CD4-positive, alpha-beta T cell treated with Interleukin-10 for 1 hour (primary cell): ENCODE results near the gene RAC2.
A peak's percentile ranks its signal among the peaks of the same experiment; 100 is the strongest.

ENCODE experiments used
- DNase-seq: peaks from one replicate; pipeline ENCODE4 v3.0.0-alpha.2; 2020

Gene RAC2

DNA sequence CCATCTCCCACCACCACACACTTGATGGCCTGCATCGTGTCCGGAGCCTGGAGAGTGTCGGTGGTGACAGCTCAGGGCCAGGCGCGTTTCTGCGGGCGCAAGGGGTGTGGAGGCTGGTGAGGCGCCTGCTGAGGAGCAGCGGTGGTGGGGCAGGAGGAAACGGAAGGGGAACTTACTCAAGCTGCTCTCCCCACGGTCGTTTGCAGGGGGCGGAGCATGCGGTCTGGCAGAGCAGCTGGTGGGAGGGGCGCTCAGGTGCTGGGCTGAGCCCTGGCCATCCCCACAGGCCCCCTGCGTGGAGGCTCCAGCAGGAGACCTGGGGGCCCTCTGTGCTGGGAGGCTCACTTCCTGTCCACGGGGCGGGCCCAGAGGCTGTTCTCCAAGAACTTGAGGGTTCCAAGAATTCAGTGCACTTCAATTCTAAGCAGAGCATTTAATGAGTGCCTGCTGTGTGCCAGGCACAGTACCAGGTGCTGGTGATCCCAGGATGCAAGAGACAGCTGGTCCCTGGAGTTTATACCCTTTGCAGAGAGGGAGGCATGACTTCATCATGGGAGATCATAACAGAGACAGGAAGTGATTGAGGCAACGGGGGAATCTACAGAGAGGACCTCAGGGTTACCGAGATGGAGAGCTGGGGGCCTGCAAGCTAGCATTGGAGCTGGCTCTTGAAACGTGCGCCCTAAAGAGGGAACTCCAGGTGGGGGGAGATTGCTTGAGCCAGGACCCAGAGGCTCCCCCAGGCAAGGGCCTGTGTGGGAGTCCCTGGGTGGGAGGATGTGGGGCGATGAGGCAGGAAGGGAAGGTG, at the start of gene RAC2:
TSS of gene RAC2 (minus strand) at position 156 of the 808 bp plus-strand sequence. CDS start at position 35, 121 bp downstream.
- peak; percentile 90 for DNase-seq

DNA sequence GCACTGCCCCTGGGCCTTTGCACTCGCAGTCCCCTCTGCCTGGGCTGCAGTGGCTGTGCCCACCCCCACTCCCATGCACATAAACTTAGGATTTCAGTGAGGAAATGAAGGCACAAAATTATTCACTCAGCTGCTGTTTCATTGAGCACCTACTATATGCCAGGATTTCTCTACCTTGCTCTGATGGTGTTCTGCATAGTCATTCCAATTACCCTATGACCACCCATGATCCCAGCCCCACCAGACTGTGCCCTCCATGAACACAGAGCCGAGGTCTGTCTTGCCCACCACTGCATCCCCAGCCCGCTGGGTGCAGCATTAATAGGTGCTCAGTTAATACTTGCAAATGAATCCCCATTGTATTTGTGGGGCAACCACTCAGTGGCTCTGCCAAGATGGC, 49.1 kb upstream of the RAC2 start:
- no peak for DNase-seq

DNA sequence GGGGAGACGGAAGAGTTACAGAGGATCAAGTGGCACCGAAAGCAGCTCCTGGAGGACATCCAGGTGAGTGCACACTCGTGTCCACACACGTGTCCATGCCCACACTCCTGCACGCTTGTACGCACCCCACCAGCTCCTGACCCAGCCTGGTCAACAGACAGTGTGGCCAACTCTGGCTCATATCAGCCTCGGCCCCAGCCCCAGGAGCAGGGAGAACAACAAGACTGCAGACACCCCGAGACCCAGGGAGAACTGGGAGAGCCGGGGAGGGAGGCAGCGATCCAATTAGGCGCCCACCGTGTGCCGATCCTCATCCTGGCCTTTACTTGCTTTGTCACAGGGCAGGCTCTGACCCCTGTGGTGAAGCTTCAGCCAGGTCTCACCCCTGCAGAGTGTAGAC, 48.6 kb upstream of the RAC2 start:
- DNase-seq: no peak

DNA sequence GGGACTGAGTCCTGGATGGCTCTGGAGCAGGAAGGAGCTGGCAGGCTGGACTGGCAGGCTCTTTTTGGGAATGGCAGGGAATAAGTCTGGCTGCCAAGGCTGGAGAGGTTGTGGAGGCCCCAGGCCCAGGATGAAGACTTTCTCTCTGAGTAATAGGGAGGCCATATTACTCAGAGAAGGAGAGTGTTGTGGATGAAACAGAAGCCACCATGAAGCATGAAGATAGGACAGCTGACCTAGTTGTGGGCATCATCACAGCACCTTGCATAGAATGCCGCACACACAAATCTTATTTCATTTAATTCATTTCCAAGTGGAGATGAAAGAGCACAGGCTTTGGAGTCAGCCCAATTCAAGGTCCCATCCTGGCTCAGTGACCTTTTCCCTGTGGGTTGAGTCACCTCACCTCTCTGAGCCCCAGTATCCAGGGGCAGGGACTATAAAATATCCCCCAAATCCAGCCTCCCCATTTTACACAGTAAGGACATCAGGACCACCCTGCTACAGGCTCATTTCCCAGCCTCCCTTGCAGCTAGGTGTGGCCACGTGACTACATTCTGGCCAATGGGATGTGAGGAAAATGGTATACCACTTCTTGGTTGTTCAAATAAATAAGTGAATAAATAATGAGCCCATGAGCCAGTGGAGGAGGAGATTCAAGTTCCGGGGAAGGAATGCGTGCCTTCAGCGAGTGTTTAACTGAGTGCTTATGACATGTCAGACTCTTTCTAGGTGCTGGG, 47.7 kb upstream of the RAC2 start:
- DNase-seq: no peak

DNA sequence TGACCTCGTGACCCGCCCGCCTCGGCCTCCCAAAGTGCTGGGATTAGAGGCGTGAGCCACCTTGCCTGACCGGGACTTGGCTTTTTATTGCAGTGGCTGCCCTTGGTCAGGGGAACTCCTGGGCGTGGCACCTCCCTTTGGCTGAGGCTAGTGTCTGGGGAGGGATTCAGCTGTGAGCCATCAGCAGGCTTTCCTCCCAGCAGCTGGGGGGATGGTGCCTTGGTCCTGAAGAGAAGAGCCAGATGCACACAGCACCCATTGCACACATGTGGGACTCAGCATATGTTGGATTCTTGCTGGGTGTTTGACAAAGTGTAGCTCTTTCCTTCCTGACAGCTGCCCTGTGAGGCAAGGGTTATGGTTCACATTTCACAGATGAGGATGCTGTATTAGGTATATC, 46.7 kb upstream of the RAC2 start:
- no peak for DNase-seq

DNA sequence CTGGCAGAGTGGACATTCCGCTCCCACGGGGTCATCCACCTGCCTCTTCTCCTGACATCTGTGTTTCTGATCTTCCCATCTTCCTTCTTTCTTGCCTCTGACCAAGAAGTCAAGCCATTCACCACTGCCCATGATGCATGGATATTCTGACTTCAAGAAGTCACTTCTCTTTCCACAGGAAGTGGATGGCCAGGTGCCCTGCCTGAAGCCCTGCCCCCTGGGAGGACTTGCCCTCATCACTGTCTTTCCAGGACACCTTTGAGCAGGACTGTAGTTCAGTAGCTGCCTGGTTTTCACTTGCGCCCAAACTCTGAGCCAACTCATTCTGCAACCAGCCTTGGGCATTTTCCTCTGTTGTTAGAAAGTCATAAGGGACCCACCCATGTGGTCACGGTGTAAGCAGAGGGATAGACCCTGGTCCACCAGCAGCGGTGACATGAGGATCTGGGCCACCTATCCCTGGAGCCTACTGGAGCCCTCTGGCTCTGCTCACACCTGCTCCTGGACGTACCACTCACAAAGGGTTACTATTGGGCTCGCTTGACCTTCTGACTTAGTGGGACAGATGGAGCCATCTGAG, 45.2 kb upstream of the RAC2 start:
- no peak for DNase-seq

DNA sequence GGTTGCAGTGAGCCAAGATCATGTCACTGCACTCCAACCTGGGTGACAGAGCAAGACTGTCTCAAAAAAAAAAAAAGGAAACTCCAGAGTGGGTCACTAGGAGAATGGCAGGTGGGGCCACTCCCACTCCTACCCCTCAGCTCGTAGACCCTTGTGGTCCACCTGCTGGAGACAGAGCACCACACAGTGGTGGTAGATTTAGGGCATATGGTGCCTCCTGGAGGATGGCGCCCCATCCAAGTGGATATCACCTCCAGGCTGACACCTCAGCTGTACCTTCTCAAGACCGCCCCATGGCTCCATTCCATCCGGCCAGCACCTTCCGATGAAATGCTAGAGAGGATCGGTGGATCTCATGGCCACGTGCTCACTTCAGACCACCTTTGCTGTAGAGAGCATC, 44.5 kb upstream of the RAC2 start:
- no peak for DNase-seq

DNA sequence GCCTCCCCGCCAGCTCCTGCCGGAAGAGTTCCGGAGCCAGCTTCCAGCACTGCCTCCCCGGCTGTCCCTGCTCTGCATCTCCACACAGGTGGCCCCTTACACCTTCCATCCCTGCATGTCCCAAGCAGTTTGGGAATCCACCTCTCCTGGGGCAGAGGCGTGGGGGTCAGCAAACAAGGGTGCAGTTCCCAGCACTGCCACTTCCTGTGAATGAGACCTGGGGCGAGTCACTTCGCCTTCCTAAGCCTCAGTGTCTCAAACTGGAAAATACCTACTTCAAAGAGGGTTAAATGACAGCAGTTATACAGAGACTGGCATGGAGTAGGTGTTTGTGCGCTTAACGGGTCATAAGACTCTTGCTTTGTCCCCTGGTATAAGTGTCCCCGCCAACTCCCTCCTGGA, 43.5 kb upstream of the RAC2 start:
- no peak for DNase-seq

DNA sequence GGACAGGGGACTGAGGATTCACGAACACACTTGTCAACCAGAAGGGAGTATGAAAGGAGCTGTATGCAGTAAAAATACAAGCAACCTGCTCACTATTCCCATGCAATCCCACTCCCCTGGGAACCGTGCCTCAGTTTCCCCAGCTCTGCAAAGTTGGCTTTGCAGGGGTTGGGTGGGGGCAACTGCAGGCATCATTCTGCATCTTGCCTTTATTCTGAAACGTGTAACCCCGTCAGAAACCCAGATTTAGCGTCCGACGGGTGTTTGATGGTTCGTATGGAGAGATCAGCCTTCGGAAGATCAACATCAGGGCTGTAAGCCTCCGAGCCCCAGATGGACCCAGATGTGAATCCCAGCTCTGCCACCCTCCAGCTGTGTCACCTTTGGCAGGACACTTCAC, 41.9 kb upstream of the RAC2 start:
- DNase-seq: no peak

DNA sequence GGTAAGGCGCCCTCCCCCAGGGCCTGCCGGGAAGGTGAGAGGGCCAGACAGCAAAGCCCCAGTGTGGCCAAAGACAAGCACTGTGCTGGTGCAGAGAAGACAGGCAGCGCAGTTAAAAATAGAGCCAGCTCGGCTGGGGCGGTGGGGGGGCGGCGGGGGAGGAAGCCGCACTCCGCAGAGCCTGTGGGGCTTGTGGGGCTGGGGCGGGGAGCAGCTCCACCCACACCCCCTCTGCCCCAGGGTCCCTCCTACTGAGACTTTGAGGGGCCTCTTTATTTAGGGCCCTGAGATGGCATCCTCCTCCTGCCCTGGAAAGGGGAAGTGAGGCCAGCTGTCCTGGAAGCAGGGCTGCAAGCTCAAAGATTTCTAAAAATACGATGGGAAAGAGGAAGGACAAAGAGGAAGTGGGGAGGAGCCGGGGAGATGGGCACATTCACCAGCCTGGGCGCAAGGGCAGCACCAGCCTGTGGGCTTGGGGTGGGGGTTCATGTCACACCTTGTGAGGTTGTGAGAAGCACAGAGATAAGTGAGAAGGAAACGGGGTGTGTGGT, 40.8 kb upstream of the RAC2 start:
- peak; percentile 67 for DNase-seq

DNA sequence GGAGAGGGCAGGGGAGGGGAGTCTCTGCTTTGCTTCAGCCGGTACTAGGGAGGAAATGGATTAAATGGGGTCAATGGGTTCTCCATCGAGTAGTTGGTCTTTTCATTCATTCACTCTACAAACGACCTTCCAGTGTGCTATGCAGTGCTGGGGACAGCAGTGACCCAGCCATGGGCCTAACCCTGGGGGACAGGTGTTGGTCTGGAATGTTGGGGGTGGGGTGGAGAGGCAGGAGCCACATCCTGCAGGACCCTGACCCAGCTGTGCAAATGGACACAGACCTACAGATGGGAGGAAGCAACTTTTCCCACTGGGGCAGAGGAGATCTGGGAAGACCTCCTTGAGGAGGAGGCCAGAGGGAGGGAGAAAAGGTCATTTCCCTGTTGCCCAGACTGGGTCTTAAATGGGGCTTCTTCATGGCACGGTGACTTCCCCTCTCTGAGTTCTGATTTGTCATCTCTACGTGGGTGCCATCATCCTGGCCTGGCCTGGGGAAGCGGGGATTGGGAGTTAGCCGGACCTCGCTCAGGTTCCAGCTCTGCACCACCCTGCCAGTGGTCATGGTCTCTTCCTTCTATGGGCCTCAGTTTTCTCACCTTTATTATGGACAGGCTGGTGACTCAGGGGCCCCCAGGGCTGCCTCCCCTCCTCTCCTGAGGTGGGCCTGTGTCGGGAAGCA, 40.2 kb upstream of the RAC2 start:
- peak; percentile 18 for DNase-seq

DNA sequence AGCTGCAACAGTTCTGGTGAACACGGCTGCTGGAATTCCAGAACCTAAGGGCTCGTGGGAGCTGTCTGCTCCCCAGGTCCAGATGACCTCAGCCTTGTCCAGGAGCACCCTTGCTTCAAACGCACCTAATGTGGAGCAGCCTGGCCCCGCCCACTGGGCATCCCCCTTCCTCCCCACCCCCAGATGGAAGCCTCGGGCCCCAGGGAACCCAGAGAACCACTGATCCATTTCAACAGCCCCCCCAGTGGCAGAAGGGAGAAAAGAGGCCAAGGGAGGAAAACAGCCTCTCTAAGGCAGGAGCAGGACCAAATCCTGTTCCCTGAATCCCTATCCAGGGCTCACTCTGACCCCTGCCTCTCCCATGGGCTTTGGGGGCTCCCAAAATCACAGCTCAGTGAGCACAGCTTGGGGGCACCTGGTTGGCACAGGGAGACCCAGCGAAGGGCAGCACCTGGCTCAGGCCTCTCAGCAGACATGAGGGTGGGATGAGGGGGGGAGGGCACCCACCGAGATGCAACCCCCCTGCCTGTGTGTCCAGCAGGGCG, 39.4 kb upstream of the RAC2 start:
- DNase-seq: peak; percentile 65

DNA sequence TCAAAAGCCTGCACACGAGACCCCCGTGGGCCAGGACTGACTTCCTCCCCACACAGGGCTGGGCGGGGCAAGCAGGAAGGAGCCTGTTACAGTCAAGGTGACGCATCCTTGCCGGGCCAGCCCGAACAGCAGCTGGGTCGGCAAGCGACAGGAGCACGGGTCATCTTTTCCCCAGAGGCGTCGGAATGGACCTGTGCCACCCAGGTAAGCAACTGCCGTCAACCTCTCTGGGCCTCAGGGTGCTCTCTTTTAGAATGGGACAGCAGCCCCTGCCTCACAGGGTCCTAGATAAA, 38.3 kb upstream of the RAC2 start, which contains the start of gene CYTH4:
TSS of gene CYTH4 (plus strand) at position 124 of the 293 bp plus-strand sequence. CDS start at position 186, 62 bp downstream.
- peak; percentile 77 for DNase-seq

DNA sequence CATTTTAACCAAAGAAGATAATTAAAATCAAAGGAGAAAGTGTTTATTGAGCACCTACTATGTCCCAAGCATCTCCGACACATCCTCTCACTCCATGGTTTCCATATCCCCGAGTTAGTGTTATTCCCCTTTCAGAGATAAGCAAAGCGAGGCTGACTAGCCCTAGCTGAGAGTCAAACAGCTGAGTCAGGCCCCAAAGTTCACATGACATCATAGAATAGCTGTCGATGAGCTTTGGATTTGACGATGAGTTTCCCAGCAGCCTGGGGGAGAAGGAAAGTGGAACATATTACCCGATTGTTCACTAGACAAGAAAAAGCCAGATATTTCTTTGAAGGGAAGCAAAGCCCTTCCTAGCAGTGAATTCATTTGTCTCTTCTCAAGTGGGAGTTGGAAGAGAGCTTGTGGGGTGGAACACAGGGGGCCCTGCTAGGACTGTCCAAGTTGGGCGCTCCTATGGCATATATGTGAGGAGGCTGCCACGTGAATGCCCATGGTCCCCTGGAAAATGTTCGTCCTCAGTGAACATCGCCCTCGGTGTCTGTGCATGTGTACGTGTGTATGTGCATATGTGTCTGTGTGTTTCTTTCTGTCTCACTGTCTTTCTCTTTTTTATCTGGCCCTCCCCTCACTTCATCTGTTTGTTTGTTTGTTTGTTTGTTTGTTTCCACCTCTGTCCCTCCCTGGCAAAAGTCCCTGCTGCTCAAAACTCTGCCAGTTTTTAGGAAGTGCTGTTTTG, 37.7 kb upstream of the RAC2 start:
- no peak for DNase-seq

DNA sequence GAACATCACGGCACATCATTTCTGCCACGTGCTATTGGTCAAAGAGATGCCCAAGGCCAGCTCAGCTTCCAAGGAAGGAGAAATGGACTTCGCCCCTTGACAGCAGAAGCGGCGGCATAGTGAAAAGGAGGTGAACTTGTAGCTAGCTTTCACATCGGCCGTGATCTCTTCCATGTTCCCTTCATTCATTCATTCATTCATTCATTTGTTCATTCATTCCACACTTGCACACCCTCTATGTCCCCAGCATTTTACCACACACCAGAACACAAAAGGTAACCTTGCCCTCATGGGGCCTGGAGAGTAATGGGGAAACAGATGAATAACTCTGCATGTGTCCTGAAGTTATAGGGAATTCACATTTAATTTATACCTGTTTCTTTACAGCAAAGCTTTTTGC, 37.1 kb upstream of the RAC2 start:
- DNase-seq: no peak

DNA sequence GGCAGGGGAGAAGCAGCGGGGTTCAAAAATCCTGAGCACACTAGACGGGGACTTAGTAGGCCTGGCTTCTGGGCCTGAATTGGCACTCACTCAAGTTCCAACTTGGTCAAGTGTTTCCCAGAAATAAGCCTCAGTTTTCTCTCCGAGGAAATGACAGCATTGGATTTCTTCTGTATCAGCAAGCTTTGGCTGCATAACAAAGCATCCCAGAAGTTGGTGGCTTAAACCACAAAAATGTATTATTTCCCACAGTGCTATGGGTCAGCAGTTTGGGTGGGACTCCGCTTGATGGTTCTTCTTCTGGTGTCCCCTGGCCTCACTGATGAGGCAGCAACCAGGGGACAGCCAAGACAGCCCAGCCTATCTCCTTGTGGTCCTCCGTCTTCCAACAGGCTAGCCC, 36.6 kb upstream of the RAC2 start:
- DNase-seq: no peak

DNA sequence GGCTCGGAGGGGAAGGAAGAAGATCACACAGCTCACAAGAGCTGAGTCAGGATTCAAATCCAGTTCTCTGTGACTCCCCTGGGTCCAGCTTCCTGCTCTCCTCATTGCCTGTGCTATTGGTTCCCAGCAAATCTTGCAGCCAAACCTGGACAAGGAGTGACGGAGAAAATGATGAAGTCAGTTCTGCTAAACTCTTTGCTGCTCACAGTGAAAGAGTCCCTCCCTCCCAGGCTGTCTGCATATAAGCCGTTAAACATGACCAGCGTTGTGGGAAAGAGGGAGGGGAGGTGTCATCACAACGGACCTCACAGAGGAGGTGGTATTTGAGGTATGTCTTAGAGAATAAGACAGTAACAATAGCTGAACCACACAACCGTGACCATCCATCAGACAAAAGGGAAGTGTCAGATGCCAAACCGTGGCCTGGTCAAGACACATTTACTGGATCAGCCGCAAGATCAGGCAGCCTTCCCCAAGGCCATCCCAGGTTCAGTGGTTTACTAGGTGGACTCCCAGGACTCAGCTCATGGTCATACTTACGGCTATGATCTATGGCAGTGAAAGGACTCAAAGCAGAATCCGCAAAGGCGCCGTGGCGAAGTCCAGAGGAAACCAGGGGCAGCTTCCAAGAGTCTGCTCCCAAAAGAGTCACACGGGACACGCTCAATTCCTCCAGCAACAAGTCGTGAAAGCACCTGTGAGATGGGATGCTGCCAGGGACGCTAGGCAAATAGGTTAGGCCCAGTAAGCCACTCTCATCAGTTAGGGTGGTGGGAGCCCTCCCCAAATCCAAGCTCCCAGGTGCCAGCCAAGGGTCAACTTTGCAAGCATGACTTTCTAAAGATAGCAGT, 35.5 kb upstream of the RAC2 start:
- DNase-seq: peak; percentile 36

DNA sequence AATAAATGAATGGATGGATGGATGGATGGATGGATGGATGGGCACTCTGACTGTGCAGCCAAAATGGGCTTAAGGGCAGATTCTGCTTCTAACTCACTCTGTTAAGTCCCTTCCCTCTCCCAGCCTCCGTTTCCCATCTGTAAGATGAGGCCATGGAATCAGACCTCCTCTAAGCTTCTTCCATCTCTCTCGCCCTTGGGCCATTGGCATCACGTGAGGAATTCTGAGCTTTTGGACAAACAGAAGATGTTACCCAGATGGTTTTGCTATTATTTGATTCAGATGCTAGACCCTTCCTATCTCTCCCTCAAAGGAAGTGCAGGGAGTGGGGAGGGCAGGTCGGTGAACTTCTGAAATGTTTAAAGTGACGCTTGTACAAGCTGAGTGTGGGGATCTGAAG, 34.2 kb upstream of the RAC2 start:
- DNase-seq: no peak

DNA sequence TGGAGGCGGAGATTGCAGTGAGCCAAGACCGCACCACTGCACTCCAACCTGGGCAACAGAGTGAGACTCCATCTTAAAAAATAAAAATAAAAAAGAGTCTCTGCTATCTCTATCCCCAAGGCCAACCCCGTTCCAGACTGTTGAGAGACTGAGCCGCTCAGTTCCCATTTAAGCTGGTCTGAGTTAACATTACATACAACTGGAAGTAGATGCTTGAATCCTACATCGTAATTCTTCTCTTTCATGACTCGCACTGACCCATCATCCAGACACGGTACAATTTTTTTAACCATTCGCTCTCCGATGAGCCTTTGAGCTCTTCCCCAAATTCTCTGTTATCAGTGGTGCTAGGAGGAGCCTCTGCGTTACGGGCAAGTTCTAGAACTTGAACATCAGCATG, 33.3 kb upstream of the RAC2 start:
- DNase-seq: no peak

DNA sequence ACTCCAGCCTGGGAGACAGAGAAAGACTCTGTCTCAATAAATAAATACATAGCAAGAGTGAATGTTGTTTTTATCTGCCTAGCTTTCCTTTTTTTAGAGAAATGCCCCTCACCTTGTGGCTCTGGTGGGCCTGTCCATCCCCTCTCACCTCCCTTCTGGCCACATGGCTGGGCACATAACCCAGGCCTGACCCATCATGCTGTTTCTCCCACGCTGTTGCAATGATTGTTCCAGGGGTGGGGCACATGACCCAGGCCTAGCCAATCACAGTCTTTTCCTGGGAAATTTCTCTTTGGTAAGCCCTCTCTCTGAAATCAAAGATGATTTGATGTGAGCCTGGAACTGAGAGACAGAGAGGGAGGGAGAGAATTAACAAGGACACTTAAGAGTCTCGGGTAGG, 32.7 kb upstream of the RAC2 start:
- DNase-seq: no peak

DNA sequence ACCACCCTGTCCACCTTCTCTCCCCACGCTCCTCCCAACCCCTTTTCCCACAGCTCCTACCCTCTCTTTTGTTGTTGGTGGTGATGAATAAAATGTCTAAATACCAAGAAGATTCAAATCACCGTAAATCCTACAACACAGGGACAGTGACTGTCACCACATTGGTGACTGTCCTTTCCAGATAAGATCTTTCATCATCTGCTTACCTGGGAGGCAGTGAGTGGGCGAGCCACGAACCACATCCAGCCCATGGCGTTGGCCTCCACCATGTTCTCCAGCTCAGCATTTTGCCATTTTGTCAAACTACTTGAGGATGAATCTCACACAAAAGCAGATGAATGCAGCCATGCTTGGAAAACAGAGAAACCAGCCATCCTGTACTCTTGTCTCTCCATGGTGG, 31.6 kb upstream of the RAC2 start:
- no peak for DNase-seq
